MM.1S (cell line): ENCODE results near the gene GJD2.

ENCODE experiments used
- CTCF ChIP-seq: fragments of 300-600 bp; sonication (generic); IDR thresholded peaks from 2 replicates; pipeline ENCODE4 v1.5.1; 2016; ENCODE audit warnings: antibody characterized with exemption, low read length, mixed read lengths
- EZH2 ChIP-seq: fragments of 300-600 bp; sonication (generic); optimal IDR thresholded peaks from 2 replicates; pipeline ENCODE3; 2017; ENCODE audit warnings: low read depth, mild to moderate bottlenecking, antibody characterized with exemption, low read length, mixed read lengths
- EZH2phosphoT487 ChIP-seq: fragments of 300-600 bp; sonication (generic); IDR thresholded peaks from 2 replicates; pipeline ENCODE4 v1.6.1; 2018; ENCODE audit warnings: antibody characterized with exemption, low read length

- TF ChIP-seq CTCF (no peak), EZH2phosphoT487 (no peak), EZH2 (no peak)
These were observed 42.1 kb upstream of the GJD2 start for GRCh38 chr15:34796847-34797435.
